Measurements from ENCODE around the gene CSTPP1. TPM values are rescaled to one million over a fixed set of nuclear protein-coding genes. Genes with fewer than 3 reads are reported as not detected.
A peak's percentile ranks its signal among the peaks of the same experiment; 100 is the strongest.

CSTPP1 gene
- 10 to 100 TPM; 39.0 to 44.9 TPM for total RNA-seq
- polyA plus RNA-seq (ENCODE audit: insufficient read depth, low read depth, low replicate concordance): 70.0 TPM
- long read RNA-seq, donor 1, transcript C11orf49-223 (1 exons, 2,141 nt): minor isoform, 10 of 32 reads
- long read RNA-seq, donor 1, transcript C11orf49-201 (9 exons, 1,645 nt): major isoform, 16 of 32 reads
- long read RNA-seq, donor 1, partial matches to known transcripts: 0 of 32 reads
- long read RNA-seq, donor 1, other reads (novel, unspliced or antisense): 0 of 32 reads
- long read RNA-seq, donor 2, transcript C11orf49-223 (1 exons, 2,141 nt): major isoform, 5 of 25 reads
- long read RNA-seq, donor 2, partial matches to known transcripts: 11 of 25 reads
- long read RNA-seq, donor 2, other reads (novel, unspliced or antisense): 0 of 25 reads

- H3K9me3 ChIP-seq: no peaks in the 10 kb centered on the region
- no peaks in the 10 kb centered on the region for H3K36me3 ChIP-seq (ENCODE audit: low read depth, missing control alignments)
- H3K4me3 ChIP-seq: peak within 1 kb of the TSS; percentile 55 to 88
- intact Hi-C loops (cut with DNase I; ENCODE audit: low total_unique reads): no loop called here
- no peaks in the 10 kb centered on the region for H3K27me3 ChIP-seq
- TF ChIP-seq CTCF (IDR thresholded peaks at IDR 0.05) (no peak), POLR2A (IDR thresholded peaks at IDR 0.05) (no peak)
- H3K4me1 ChIP-seq: peaks cover 4% of the 10 kb centered on the region
- H3K27ac ChIP-seq: peak within 1 kb of the TSS in 1 of 2 donors; percentile 46
- 15% methylated on average over 34 to 41 of the region's 41 CpGs for WGBS, 2 donors
- DNase-seq: peak; percentile 92
These were observed at the start of gene CSTPP1 for GRCh38 chr11:46936138-46937110. TSS of gene CSTPP1 (plus strand) at chr11:46936761. CDS start at chr11:46936806, 45 bp downstream.

- intact Hi-C loops (cut with DNase I; ENCODE audit: low total_unique reads): no loop called here
- H3K27ac ChIP-seq: no peak overlapping the region
- H3K9me3 ChIP-seq: no peaks in the 10 kb centered on the region
- no peak overlapping the region for H3K4me3 ChIP-seq
- TF ChIP-seq POLR2A (IDR thresholded peaks at IDR 0.05) (no peak), CTCF (IDR thresholded peaks at IDR 0.05) (no peak)
- no peaks in the 10 kb centered on the region for H3K36me3 ChIP-seq (ENCODE audit: low read depth, missing control alignments)
- H3K27me3 ChIP-seq: no peaks in the 10 kb centered on the region
- DNase-seq: no peak
- 85 to 88% methylated on average over 5 of the region's 5 CpGs for WGBS, 2 donors
- H3K4me1 ChIP-seq: no peaks in the 10 kb centered on the region
These were observed 47.9 kb upstream of the CSTPP1 start for GRCh38 chr11:46888636-46889035.

GRCh38 chr11:46889251-46889650, 47.3 kb upstream of the CSTPP1 start:
- H3K4me1 ChIP-seq: no peaks in the 10 kb centered on the region
- no peak for DNase-seq
- 77 to 88% methylated on average over 7 of the region's 7 CpGs for WGBS, 2 donors
- H3K27me3 ChIP-seq: no peaks in the 10 kb centered on the region
- H3K36me3 ChIP-seq (ENCODE audit: low read depth, missing control alignments): no peaks in the 10 kb centered on the region
- intact Hi-C loops (cut with DNase I; ENCODE audit: low total_unique reads): no loop called here
- no peak overlapping the region for H3K27ac ChIP-seq
- no peaks in the 10 kb centered on the region for H3K9me3 ChIP-seq
- TF ChIP-seq CTCF (IDR thresholded peaks at IDR 0.05) (no peak), POLR2A (IDR thresholded peaks at IDR 0.05) (no peak)
- H3K4me3 ChIP-seq: no peak overlapping the region

- WGBS, 2 donors: 72 to 73% methylated on average over 19 to 23 of the region's 23 CpGs
- TF ChIP-seq POLR2A (IDR thresholded peaks at IDR 0.05): no peak
- peak; percentile 83 to 88 (median 86) for TF ChIP-seq CTCF (IDR thresholded peaks at IDR 0.05)
- H3K27me3 ChIP-seq: no peaks in the 10 kb centered on the region
- intact Hi-C loops (cut with DNase I; ENCODE audit: low total_unique reads): loop anchor here (10.0 kb wide), 1 partner anchor 465 kb away; the partner anchor contains the start of gene MYBPC3
- no peaks in the 10 kb centered on the region for H3K4me1 ChIP-seq
- H3K9me3 ChIP-seq: no peaks in the 10 kb centered on the region
- H3K4me3 ChIP-seq: no peak overlapping the region
- H3K27ac ChIP-seq: no peak overlapping the region
- peak; percentile 92 for DNase-seq
- H3K36me3 ChIP-seq (ENCODE audit: low read depth, missing control alignments): no peaks in the 10 kb centered on the region
These were observed 46.7 kb upstream of the CSTPP1 start for GRCh38 chr11:46889689-46890475.
